GM19099 (cell line): Measurements from ENCODE around the gene CWC15.

Source experiments
- POLR2A ChIP-seq: IDR thresholded peaks from 3 replicates; pipeline ENCODE4 v1.6.1; 2011; ENCODE audit warnings: low read depth; ENCODE audit not compliant: insufficient read length; ENCODE audit errors: extremely low read depth

CWC15 gene

DNA sequence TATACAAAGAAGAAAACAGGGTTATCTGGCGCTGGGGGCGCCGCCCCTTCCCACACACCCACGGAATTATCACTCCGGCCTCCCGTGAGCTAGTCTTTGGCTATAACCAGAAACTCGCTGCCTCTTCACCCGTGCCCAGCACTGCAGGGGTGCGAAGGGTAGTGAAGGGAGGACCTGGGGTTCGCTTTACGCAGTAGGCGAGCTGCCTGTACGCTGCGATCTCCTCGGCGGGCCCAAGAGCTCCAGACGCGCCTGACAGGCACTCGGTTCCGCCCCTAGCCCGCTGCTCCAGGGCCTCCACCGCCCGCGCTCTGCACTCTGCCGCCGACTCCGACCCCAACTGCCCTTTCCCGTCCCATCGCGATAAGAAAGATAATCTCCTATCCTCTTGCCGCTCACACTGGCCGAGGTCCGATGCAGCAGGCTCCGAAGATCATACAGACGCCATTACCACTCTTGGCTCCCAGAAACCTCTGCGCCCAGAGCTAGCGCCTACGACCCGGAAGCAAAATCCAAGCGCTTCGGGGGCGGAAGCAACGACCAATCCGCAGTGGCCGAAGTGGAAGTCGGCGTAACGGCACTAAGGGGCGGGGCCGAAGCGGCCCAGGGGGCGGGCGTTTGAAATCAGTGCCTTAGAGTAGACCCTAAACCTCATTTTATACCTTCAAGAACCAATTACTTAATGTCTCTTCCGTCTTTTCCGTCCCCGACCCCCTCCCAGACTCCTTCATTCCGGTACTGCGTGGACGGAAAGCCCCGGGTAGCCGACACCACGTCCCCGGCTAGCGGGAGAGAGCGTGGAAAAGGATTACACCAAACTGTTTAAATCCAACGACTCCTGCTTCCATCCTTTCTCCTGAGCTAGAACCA, at the start of gene CWC15, which contains the start of gene KDM4D:
Gene CWC15, minus strand, starts transcription at position 458 of the 870 bp plus-strand sequence. CDS start 1,371 bp downstream, outside the sequence.
Gene KDM4D, plus strand, starts transcription at position 611 of the 870 bp plus-strand sequence. CDS start 23,664 bp downstream, outside the sequence.
- TF ChIP-seq POLR2A: peak; percentile 92

DNA sequence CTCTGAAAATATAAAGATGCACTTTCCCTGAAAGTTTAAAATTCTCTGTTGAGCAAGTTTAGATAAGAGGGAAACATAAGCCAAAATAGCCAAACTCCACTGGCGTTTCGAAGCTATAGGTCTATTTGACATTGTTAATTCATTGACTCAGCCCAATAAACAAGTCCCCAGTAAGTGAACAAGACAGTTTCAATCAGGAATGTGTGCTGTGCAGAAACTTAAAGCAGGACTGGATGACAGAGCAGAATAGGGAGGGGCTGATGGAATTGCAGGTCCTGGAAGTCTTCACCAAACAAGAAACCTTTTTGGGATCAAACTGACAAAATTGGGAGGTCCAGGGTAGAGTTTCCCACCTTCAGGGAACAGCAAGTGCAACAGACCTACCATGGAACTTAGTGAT, 42.8 kb upstream of the CWC15 start:
- TF ChIP-seq POLR2A: no peak

- no peak for TF ChIP-seq POLR2A
Observed at GRCh38 chr11:95014184-95014821, 40.9 kb upstream of the CWC15 start.

DNA sequence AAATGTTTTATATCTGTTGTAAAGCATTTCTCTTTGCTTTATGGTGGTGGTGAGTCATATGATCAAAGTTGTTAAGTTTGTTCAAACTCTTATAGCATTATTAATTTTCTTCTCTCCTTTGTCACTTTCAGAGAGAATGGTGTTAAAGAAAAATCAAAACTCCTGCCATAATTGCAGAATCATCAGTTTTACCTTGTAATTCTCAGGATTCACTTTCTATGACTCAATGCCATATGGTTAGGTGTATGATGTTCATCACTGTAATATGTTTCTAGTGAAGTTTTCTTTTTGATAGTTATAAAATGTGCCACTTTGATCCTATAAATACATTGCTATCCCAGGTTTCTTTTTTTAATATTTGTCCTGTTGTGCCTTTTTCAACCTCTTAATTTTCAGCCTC, 38.0 kb upstream of the CWC15 start:
- no peak for TF ChIP-seq POLR2A

- no peak for TF ChIP-seq POLR2A
Observed at GRCh38 chr11:95005642-95006041, 32.3 kb upstream of the CWC15 start.

- no peak for TF ChIP-seq POLR2A
Observed at GRCh38 chr11:95003716-95004115, 30.4 kb upstream of the CWC15 start.

DNA sequence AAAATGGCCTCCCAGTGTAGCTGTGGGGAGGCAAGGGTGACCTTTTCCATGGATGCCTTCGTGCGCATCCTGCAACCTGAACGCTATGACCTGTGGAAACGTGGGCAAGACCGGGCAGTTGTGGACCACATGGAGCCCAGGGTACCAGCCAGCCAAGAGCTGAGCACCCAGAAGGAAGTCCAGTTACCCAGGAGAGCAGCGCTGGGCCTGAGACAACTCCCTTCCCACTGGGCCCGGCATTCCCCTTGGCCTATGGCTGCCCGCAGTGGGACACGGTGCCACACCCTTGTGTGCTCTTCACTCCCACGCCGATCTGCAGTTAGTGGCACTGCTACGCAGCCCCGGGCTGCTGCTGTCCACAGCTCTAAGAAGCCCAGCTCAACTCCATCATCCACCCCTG, 24.9 kb upstream of the CWC15 start:
- no peak for TF ChIP-seq POLR2A

DNA sequence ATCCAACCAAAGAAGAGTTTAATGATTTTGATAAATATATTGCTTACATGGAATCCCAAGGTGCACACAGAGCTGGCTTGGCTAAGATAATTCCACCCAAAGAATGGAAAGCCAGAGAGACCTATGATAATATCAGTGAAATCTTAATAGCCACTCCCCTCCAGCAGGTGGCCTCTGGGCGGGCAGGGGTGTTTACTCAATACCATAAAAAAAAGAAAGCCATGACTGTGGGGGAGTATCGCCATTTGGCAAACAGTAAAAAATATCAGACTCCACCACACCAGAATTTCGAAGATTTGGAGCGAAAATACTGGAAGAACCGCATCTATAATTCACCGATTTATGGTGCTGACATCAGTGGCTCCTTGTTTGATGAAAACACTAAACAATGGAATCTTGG, 24.1 kb upstream of the CWC15 start:
- no peak for TF ChIP-seq POLR2A

- no peak for TF ChIP-seq POLR2A
Observed at GRCh38 chr11:94993400-94993943, 20.1 kb upstream of the CWC15 start.

- TF ChIP-seq POLR2A: no peak
Observed at GRCh38 chr11:94988748-94989147, 15.4 kb upstream of the CWC15 start.

GRCh38 chr11:94987378-94987777, 14.0 kb upstream of the CWC15 start:
- no peak for TF ChIP-seq POLR2A

DNA sequence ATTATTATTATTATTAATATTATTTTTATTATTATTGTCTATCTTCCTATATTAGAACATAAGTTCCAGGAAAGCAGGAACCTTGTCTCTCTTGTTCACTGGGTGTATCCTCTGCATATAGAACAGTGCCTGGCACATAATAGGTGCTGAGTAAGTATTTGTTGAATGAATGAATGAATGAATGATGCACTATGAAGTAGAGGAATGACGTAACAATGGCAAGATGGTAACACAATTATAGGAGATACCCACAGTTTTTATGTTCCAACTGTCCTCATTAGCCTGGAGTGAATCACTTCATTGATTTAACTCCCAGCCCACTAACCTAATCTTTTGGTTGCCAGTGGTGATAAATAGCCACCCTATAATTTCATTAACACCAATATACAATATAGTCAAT, 2.2 kb upstream of the CWC15 start:
- no peak for TF ChIP-seq POLR2A

DNA sequence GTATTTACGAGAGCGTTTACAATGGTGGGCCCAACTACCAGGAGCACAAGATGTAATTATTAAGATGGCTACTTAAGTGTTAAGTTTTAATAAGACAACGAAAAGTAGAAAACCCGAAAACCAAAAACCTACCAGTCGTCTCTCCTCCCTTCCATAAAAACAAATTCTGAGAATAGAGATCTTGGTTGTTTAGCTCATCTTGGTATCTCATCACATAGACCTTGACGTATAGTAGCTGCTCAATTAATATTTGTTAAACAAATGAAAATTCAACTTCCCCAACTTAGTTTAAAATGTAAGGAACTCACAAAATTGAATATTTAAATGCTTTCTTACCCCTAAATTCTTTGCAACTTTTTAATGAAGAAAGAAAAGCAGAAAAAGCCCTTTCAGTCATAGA, 822 bp upstream of the CWC15 start:
- TF ChIP-seq POLR2A: no peak

- no peak for TF ChIP-seq POLR2A
Observed at GRCh38 chr11:94972700-94973098, 657 bp downstream of the CWC15 start.

DNA sequence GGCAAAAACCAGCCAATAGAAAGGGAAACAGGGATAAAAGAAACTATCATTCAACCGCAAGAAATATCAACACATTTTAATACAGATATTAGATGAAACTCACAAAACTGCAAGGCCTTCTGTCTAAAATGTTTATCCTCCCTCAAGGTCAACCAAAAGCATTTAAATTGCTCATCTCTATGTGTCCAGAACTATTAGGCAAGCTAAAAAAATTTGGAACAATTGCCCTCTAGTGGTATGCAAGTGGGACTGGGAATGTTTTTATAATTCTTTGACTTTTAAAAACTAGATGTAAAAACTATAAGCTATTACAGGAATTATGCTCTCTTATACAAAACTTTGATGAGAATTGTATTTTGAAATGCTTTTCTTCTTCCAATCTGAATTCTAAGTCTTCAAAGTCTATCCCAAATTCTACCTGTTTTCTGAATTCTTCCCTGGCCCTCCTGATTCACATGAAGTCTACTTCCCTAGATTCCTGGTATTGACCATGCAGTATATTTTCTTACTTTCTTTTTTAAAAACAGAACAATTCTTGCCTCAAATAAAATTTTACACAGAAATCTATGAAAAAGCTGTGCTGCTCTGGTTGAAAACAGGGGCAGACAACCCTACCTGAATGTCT, 4.9 kb downstream of the CWC15 start:
- no peak for TF ChIP-seq POLR2A
